ENCODE data around the gene ROCK2.

The ROCK2 gene

GRCh38 chr2:11366326-11366741 is 21.9 kb upstream of the ROCK2 start:
- no peak for DNase-seq

- no peak for DNase-seq
Measured at GRCh38 chr2:11365096-11365879, 20.9 kb upstream of the ROCK2 start.

- no peak for DNase-seq
Measured at GRCh38 chr2:11364565-11364887, 20.1 kb upstream of the ROCK2 start.

- DNase-seq = no peak
Measured at GRCh38 chr2:11363868-11364564, 19.6 kb upstream of the ROCK2 start.

- DNase-seq = no peak
Measured at GRCh38 chr2:11359865-11360264, 15.4 kb upstream of the ROCK2 start.

GRCh38 chr2:11357428-11357972 is 13.1 kb upstream of the ROCK2 start:
- DNase-seq = no peak

- DNase-seq = no peak
Measured at GRCh38 chr2:11356764-11357163, 12.3 kb upstream of the ROCK2 start.

GRCh38 chr2:11355194-11356053 is 11.0 kb upstream of the ROCK2 start:
- DNase-seq = no peak

- DNase-seq = no peak
Measured at GRCh38 chr2:11354363-11355154, 10.1 kb upstream of the ROCK2 start.

GRCh38 chr2:11352781-11353537 is 8.5 kb upstream of the ROCK2 start:
- DNase-seq = no peak

GRCh38 chr2:11348209-11348749 is 3.8 kb upstream of the ROCK2 start:
- no peak for DNase-seq

GRCh38 chr2:11347403-11347959 is 3.0 kb upstream of the ROCK2 start:
- DNase-seq = no peak

- DNase-seq = no peak
Measured at GRCh38 chr2:11346023-11346482, 1.6 kb upstream of the ROCK2 start.

GRCh38 chr2:11344956-11345677 is 681 bp upstream of the ROCK2 start:
- DNase-seq = peak in 4 of 6 experiments; percentile 12 to 34 (median 22)

GRCh38 chr2:11343650-11344341 is 640 bp downstream of the ROCK2 start:
- peak in 3 of 6 experiments; percentile 26 to 57 (median 37) for DNase-seq

- DNase-seq = peak in 1 of 6 experiments; percentile 16
Measured at GRCh38 chr2:11343368-11343649, 1.1 kb downstream of the ROCK2 start.

- no peak for DNase-seq
Measured at GRCh38 chr2:11342551-11343367, 1.7 kb downstream of the ROCK2 start.

GRCh38 chr2:11340717-11341116 is 3.7 kb downstream of the ROCK2 start:
- DNase-seq = no peak

Measured in stimulated activated naive CD4-positive, alpha-beta T cell (primary cell).